Erythroblast (primary cell): ENCODE data around the gene TBC1D19.

Experiments used
- GATA1 ChIP-seq: IDR thresholded peaks from 2 replicates; pipeline ENCODE4 v1.6.1; 2011; ENCODE audit warnings: low read depth, mild to moderate bottlenecking, control low read depth, low read length, moderate library complexity
- POLR2A ChIP-seq: IDR thresholded peaks from 2 replicates; pipeline ENCODE4 v1.6.1; 2011; ENCODE audit warnings: mild to moderate bottlenecking, low read length

DNA sequence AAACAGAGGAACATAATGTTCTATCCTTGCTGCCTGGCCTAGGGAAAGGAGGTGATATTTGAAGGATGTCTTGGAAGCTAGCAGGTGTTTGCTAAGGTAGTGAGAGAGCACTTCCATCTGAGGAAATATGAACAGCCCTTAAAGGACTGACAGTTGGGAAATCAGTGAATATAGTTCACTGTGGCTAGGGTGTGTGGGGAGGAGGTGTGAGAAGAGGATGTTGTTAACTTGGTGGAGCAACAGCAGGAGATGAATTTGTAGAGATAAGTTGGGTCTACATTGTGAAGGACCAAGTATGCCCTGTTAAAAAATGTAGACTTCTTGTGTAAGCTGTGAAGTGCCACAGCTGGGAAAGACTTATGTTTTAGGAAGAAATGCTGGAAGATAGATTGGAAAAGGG lies 25.5 kb downstream of the TBC1D19 start:
- TF ChIP-seq POLR2A (no peak), GATA1 (no peak)
